Stimulated activated CD4-positive, alpha-beta T cell treated with anti-CD3 and anti-CD28 coated beads, Interleukin-4, amount 100 ng/mL, for 1 hour (primary cell): ENCODE results near the gene IRF1.

Experiments
- DNase-seq: peaks from one replicate; pipeline ENCODE4 v3.0.0-alpha.2; 2020

The IRF1 gene

DNA sequence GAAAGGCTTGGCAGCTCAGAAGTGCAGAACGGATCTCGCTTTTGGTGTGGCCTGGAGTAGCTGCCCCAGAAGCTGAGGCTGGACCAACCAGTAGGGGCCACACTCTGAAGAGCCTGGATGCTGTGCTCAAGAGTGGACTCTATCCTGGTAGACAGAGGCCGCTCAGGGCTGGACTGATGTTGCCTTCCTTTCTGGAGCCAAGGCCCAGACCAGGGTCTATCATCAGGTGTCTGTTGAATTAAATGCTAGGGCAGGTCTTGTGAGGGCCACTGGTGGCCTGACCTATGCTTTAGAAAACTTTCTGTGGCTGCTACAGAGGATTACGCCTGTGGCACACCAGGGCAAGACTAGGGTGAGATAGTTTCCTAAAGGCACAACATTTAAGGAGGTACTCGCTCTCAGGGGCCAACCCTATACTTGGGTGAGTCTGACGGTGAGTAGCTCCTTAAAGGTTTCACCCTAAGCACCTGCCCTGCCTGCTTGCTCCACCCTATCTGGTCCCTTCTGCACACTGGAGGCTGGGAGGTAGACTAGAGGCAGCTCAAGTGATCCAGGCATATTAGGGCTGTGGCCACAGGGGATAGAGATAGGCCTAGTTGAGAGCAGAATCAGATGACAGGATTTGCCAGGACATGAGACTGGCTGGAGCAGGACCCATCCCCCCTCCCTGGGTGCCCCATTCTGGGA is 9.8 kb upstream of the IRF1 start:
- DNase-seq, result no peak

DNA sequence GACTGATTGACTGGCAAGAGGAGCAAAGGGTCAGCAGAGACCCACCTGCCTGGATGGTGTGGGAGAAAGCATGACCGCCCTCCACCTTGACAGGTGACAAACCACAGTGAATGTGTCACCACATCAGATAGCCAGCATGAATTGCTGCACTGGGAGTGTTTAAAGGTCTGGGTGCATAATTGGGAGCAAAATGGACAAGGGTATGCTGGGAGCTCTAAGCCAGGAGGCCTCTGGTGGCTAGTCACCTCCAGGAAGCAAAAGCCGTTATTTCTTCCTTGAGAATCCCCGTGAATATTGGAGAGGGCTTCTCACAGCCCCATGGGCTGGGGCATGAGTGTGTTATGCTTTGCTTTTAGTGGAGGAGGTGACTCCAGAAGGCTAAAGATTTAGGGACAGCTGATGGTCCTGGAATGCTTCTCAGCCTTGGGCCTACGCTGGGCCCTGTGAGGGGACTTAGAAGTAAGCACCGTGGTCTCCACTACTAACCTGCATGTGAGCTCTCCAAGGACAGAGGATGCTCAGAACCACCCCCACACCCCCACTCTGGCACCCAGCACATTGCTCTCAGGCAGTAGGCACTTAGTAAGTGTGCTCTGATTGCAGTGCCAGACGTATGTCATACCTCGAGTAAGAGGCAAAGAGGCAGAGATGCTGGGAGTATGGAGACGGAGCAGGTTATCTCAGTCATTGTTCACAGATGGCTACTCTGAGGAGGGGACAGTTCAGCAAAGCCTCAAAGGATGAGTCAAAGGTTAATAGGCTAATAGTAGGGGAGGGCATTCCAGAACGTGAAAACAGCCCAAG is 9.1 kb upstream of the IRF1 start:
- peak; percentile 7 for DNase-seq

DNA sequence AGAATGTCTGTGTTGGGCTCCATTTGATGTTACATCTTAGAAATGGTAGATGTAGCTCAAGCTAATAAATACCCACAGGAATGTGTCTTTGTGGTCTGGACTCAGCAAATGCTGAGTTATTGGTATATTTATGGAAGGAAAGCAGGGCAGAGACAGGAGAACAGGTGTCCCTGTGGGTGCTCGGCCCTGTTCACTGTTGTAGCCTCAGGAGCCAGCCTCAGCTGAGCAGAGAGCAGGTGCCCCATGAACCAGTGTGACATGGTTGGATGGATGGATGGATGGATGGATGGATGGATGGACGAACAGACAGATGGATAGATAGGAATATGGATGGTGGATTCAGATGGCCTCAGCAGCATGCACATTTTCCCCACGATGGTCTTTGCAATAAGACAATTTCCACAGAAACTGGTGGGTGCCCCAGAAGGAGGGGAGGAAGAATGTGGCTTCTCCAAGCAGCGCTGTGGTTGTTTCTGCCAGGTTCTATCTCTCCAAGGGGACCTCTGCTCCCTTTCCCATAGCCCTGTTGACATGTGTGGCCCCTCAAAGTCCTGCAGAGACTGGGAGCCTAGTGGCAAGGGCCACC is 8.2 kb upstream of the IRF1 start:
- no peak for DNase-seq

DNA sequence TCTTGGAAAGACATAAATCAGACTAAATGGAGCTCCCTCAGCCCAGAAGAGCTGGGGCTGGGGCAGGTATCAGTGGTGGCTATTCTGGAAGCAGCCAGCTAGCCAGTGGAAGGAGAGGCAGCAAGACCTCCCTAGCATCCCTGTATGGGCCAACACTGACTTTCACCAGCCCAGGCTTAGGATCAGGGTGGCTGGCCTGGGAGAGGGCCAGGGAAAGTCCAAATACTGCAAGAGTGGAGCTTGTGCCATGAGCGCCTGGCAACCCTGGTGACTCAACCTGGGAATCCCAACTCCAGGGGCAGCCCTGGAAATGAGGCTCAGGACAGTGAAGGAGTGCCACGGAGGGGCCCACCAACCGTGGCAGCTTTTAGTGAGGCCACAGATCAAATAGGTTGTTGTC is 7.6 kb upstream of the IRF1 start:
- DNase-seq, result peak; percentile 4

DNA sequence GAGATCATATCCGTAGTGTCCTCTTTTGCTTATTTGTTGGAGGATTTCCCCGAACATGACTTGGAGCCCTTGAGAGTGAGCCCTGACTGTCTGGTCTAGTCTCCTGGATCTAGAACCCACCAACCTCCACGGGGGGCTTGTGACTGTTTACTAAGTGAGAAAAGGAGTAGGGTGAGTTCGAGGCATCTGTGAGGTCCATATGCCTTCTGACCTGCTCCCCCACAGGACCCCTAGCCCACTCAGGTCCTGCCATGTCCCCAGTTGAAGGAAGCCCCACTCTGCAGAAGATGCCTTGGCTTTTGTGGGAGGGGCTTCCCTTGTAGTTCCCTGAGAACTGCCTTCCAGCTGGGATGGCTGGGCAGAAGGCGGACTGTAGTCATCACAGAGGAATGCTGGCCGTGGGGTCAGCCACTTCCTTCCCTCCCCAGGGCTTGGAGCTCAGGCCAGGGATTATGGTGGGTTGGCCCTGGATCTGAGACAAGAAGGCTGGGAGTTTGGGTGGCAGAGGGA is 7.0 kb upstream of the IRF1 start:
- peak; percentile 3 for DNase-seq

DNA sequence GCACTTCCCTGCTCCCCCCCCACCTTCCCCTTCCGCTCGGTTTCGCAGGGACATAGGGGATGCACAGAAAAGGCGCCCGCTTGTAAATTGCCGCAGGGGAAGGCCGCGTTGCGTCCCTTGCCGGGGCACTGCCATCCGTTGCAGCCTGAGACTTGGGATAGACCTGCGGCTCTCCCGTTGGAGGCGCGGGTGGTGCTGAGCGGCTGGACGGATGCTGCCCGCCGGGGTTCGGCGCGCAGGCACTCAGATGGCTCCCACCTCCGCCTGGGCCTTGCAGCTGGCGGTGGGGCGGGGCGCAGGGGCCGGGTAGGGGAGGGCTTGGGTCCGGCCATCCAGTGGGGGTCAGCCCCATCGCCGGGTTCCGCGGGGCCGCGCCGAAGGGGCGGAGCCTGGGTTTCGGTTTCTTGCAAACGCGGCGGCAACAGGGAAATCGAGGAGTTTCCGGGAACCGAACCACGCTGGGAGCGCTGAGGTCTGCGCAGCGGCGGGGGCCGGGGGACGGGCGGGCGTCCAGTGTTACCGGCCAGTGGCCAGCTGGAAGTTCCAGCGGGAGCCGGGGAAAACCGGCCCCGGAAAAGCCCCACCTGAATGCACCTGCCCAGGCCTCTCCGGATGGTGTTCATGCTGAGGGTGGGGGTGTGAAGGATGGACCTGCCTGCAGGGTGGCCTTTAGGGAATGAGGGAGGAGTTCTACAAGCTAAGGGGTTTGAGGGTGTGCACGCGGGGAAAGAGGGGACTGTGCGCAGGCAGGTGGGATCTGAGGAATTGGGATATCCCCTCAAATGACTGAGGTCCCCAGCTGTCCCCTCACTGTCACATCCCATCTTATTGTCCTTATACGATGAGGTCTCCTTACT is 6.3 kb upstream of the IRF1 start:
- DNase-seq, result peak; percentile 74

DNA sequence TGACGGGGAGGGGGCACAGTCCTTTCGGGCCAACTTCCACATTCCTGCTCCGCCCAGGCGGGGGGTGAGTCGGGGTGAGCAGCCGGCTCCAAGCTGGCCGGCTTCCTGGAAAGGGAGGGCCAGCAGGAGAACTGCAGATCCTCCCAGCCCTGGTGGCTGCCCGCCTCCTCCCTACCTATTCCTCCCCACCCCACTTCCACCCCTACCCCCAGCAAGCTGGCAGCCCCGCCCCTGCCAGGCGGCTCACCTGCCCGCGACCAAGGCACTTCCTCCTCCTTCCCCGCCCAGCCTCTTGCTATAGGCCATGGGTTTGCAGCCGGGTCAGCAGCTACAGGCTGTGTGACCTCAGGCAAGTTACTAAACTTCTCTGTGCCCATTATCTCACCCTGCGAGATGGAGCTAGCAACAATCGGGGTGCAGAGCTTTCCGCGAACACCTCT is 5.6 kb upstream of the IRF1 start:
- DNase-seq, result peak; percentile 86

DNA sequence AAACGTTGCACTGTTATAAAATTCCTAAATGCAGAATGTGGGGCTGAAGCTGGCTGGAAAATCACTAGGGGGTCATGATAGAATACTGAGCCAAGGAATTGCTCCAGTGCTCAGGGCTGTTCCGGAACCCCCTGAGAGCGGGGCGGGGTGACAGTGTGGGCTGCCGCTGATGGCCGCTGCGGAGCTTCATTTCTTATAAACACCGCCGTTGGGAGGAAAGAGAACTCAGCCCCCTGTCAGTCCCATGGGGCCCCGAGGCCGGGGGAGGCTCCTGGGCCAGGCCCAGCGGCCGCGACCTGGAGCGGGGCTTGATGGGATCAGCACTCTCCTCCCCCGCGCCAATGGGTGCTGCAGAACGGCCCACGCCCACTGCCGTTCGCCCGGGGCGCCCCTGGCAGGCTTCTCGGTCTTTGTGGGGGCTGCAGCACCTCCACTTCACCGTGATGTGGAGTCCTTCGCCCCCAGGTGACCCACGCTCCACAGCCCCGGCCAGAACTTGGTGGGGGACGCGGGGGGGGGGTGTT is 5.2 kb upstream of the IRF1 start:
- DNase-seq, result peak; percentile 84

DNA sequence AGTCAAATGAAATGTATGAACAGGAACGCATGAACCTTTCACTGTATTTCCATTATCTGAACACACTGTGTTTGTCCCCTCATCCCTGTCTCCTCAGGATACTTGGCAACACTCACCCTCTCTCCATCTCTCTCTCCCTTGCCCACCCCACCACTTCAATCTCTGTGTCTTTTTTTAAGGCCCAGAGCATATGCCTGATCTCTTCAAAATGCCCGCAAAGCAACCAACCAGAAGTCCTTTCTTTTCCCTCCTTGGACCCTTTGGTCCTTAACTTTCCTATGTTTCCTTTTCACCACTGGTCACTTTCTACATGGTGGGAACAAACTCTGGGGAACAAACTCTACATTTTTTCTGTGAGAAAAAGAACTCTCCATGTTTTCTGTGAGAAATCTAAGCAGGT is 3.2 kb upstream of the IRF1 start:
- DNase-seq, result no peak

DNA sequence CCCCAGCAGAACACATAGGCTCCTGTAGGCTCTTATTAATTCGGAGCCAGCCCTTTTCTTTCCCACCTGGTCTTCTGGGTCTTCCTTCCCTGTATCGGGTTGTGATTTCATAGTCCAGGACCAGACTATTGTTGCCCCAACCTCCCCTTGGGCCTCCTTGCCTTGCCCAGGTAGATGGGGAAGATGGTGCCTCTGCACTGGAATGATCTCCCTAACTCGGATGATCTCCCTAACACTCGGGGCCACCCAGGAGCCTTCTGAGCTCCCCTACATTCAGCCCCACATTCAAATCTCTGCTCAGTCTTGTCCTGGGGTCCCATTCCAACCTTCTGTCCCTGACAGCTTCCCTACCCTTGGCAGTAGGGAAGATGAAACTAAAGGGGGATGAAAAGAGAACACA is 2.7 kb upstream of the IRF1 start:
- DNase-seq, result no peak

DNA sequence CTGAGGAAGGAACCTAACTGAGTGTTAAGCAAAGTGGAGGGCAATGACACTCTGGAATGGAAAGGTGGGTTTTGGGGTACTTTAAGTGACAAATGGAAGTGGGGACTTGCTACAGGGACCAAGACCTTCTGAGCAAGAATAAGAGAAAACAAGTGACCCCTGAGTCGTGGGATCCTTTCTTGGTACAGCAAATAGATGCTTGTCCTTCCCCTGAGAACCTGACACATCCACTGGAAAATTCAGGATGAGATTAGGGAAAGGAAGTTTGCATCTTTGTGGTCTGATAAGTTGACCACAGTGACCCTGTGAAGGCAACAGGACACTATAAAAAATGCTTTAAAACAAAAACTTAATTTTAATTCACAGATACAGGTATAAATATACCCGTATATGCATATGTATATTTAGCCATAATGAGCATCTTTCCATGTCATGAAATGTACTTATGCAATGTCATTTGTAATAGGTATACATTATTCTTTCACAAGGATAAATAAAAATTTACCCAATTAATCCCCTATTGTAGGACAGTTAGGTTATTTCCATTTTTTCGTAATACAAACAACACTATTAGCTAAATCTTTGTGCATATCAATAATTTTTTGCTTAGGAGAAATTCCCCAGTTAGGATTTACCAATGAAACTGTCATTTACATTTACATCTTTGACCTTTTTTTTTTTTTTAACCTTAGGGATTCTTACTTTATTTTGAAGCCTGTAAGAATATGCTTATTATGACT is 2.0 kb upstream of the IRF1 start:
- no peak for DNase-seq

DNA sequence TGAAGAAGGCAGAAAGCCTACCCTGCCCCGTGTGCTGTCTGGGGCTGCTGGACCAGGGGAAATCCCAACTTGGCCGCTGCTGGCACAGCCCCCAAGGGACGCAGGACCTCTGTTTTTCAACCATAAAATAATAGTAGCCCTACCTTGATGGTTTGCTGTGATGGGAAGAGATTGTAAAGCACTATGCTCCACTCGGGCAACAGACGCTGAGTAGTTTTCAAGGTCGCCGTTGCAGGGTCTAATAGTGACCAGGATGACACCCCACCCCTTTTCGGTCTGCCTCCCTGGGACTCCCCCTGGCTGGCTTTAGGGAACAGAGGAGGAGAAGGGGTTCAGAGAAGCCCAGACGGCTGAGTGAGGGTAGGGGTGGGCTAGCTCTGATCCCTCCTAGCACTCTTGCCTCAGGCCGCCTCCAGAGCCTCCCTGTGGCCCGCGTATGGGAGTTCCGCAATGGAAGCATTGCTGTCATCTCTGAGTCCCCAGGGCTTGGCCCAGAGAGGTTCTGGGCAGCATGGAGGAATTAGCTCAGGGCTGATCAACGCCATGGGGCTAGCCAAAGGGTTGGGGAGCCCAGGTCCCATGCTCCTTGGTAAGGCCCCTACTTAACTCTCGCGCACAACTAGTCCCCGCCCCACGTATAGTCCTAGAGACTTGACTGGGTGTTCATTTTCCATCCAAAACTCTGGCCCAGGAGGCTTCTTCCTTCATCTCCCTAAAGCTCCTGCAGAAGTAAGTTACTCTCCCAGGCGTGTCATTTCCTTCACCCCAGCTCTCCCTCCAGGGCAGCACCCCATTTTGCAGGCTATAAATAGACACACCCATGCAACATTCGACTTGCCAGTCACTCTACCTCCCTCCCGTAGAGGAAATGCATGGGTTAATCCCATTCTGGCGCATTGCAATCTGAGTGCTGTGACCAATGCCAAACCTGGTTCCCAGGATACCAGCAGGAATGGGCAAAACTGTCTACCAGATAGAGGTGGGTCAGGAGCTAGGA is 1.1 kb upstream of the IRF1 start:
- no peak for DNase-seq

DNA sequence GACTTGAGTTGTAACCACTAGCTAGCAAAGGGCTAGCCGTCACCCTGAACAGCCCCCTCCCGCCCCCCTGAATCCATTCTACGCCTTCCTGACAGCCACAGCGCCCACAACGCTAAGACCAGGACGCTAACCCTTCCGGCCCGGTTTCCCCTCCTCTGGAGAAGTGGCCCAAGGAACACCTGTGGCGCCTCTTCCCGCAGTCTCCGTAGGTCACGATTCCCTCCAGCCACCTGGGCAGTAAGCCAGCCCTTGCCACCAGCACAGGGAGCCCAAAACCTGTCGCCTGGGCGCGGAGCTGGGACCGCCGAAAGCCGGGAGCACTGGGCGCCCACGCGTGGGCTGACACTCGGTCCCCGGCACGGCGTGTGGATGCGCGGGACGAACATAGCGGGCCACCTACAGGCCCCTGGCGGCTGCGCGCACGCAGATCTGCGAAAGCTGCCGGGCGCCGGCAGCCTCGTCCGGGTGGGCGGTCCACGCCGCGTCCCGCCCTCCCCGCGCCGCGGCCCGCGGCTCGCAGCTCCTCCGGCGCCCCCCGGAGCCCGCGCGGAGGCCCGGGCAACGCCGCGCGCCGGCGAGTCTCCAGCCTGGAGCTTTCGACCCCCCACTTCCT is 596 bp downstream of the IRF1 start:
- DNase-seq, result peak; percentile 61

DNA sequence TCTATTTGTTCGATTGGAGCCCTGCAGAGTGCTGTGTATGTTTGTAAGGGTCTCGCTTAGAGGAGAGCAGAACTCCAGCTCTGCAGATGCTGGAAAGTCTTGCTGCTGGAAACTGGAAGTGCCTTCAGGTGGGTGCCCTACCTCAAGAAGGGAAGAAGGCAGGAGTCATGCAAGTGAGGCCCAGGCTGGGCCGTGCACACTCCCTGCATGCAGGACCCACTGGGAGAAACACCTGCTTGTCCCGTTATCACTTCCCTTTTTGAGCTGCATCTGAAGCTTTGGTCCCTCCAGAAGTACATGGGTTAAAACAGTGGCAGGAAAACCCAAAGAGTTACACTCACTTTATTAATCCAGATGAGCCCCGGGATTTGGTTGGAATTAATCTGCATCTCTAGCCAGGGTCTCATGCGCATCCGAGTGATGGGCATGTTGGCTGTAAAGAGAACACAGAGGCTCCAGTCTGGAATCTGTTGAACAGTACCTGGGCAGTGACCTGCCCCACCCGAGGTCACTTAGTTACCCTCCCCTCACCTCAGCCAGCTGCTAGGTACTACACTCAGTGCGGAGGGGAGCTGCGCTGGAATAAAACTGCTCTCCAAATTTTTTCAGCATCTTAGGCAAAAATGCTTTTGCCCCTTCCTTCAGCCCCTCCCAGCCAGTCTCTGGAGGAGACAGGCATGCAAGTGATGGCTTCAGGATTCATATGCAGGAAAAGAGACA is 1.4 kb downstream of the IRF1 start:
- DNase-seq, result no peak

DNA sequence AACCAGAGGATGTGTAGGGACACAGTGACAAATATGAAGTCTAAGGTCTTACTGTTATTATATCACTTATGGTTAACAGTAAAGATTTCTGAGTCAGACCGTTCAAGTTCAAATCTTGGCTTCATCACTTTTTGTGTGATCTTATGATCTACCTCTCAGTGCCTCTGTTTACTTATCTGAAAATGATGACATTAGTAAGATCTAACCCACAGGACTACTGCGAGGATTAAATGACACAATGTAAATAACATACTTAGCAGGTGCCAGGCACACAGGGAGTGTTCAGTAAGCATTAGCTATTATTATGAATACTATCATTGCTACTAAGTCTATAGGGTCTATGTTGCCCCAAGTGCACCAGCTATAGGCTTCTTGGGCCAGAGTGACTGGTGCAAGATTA is 2.0 kb downstream of the IRF1 start:
- no peak for DNase-seq

DNA sequence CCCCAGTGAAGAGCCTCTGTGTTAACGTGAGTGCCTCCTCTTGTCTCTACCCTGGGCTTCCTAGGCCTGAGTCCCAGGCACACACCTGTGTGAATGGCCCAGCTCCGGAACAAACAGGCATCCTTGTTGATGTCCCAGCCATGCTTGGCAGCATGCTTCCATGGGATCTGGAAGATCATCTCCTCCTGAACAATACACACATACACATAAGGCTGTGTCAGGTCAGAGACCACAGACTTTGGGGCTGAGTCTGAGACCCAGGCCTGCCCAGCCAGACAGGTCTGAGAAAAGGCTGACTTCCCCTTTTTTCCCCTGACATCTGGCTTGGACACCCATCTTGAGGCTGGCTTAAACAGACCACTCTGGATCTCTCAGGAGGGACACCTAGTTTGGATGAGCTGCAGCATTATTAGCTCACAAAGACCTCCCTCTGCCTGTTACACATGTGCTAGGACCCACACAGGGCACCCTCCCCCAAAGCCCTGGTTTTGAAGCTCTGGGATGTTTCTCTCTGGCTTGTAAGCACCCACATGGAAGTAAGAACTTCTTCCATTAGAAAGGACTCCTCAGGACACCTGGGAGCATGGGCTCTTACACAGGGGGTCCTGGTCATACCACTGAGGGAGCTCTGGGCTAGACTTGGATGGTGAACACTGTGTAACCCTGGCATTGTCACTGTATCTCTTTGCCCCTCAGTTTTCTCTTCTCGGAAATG is 2.6 kb downstream of the IRF1 start:
- no peak for DNase-seq

DNA sequence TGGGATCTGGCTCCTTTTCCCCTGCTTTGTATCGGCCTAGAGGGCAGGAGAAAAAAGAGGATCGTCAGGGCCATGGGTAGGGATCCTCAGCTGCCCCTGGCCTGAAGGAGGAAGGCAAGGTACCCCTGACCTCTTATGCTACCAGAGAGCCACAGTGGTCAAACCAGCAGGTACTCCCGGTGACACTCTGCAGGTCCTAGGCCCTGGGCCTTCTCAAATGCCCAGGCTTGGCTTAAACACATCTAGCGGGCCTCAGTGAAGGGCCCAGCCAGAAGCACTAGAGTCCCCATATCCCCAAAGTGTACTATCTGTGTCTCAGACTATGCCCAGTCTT is 3.5 kb downstream of the IRF1 start:
- DNase-seq, result no peak

DNA sequence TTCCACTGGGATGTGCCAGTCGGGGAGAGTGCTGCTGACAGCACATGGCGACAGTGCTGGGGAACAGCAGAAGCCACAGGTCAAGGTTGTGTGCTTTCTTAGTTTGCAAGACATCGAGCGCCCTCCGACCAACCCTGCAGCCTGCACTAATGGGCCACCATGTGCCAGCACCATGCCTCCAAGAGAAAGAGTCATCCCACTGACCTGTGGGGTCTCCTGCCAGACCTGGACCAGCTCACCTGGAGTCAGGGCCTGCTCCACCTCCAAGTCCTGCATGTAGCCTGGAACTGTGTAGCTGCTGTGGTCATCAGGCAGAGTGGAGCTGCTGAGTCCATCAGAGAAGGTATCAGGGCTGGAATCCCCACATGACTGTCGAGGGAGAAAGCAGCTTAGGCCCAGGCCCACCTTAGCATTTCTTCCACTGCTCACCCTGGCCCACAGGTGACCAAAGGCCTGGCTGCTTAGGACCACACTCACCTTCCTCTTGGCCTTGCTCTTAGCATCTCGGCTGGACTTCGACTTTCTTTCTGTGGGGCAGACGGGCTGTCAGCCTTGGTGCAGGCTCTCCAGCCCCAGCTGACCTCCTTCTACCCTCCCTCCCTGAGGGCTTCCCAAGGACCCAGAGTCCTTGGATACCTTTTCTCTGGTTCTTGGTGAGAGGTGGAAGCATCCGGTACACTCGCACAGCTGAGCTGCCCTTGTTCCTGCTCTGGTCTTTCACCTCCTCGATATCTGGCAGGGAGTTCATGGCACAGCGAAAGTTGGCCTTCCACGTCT is 4.1 kb downstream of the IRF1 start:
- DNase-seq, result no peak
